NB4 (cell line): ENCODE data around the gene CD7.

ENCODE experiments used
- DNase-seq: peaks from one replicate; pipeline ENCODE4 v3.0.0; 2010; ENCODE audit warnings: low read depth
- H3K4me3 ChIP-seq: one replicate; pipeline ENCODE4 v1.5.1; 2011; ENCODE audit warnings: mild to moderate bottlenecking, low read depth, low read length, moderate library complexity
- MAX ChIP-seq: IDR thresholded peaks from 2 replicates; pipeline ENCODE4 v1.6.1; 2011; ENCODE audit warnings: low read depth, low read length
- MYC ChIP-seq: IDR thresholded peaks from 2 replicates; pipeline ENCODE4 v1.6.1; 2011; ENCODE audit warnings: low read depth, low read length
- POLR2A ChIP-seq: IDR thresholded peaks from 2 replicates; pipeline ENCODE4 v1.6.1; 2011; ENCODE audit warnings: mild to moderate bottlenecking; ENCODE audit not compliant: insufficient read length; ENCODE audit errors: extremely low read depth
- TF ChIP-seq, protein P1 (sequence below): IDR thresholded peaks from one replicate; pipeline ENCODE4 v1.5.1; 2012; ENCODE audit warnings: low read depth, low read length

The CD7 gene

DNA sequence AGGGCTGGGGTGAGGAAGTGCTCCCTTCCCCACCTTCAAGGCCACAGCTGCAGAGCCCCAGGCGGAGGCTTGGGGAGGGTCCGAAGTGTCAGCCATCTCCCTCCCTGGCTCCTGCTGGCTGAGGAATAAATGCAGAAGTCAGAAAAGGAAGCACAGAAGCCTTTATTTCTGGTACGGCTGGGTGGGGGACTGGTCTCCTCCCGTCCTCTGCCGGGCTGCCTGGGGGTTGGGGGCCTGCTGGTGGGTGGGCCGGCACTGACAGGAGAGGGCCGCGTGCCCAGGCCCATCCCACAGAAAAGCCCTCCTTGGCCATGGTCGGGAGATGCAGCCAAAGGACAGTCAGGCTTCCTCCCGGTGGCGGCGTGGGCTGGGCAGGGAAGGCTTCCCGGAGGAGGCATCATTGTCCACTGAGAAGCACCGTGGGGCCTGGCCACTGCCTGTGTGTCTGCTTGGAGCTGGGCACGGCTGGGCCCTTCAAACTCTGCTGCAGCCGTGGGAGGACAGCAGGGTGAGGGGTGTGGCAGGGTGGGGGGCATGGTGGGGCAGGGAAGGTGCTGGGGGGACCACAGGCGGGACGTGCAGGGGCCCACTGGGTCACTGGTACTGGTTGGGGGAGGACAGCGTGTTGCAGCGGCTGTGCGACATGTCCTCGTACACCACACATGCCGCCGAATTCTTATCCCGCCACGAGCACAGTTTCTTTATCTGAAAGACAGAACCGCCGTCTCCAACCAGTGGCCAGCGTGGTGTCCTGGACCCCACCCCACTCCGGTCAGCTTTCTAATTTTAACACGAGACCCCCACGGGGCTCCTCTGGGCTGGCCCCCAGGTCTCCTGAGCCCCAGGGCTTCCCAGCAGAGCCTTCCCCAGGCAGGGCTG lies 2.4 kb downstream of the CD7 start:
- H3K4me3 ChIP-seq: no peak overlapping the region
- DNase-seq: peak; percentile 54
- 0 out of 2 replicates have a peak, but pooled peaks have one; percentile 9 for TF ChIP-seq MYC
- TF ChIP-seq MAX: no peak
- TF ChIP-seq, protein P1, sequence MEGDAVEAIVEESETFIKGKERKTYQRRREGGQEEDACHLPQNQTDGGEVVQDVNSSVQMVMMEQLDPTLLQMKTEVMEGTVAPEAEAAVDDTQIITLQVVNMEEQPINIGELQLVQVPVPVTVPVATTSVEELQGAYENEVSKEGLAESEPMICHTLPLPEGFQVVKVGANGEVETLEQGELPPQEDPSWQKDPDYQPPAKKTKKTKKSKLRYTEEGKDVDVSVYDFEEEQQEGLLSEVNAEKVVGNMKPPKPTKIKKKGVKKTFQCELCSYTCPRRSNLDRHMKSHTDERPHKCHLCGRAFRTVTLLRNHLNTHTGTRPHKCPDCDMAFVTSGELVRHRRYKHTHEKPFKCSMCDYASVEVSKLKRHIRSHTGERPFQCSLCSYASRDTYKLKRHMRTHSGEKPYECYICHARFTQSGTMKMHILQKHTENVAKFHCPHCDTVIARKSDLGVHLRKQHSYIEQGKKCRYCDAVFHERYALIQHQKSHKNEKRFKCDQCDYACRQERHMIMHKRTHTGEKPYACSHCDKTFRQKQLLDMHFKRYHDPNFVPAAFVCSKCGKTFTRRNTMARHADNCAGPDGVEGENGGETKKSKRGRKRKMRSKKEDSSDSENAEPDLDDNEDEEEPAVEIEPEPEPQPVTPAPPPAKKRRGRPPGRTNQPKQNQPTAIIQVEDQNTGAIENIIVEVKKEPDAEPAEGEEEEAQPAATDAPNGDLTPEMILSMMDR: no peak
- no peak for TF ChIP-seq POLR2A

GRCh38 chr17:82314012-82314726 lies 3.2 kb downstream of the CD7 start:
- no peak overlapping the region for H3K4me3 ChIP-seq

GRCh38 chr17:82313195-82314011 lies 4.0 kb downstream of the CD7 start:
- DNase-seq: no peak
- TF ChIP-seq POLR2A (no peak), MAX (no peak), MYC (no peak)
- TF ChIP-seq, protein P1: no peak
- no peak overlapping the region for H3K4me3 ChIP-seq

More at GRCh38 chr17:82314012-82314726, 3.2 kb downstream of the CD7 start:
- DNase-seq: no peak
- no peak for TF ChIP-seq MAX
- no peak for TF ChIP-seq MYC
- TF ChIP-seq POLR2A: no peak
- TF ChIP-seq, protein P1: no peak

DNA sequence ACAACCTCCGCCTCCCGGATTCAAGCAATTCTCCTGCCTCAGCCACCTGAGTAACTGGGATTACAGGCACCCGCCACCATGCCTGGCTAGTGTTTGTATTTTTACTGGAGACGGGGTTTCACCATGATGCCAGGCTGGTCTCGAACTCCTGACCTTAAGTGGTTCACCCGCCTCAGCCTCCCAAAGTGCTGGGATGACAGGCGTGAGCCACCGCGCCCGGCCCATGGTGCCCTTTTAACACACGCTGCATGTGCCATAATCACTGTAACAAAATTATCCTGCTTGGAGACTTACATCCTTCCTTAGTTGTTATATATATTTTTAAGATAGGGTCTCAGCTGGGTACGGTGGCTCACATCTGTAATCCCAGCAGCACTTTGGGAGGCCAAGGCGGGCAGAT lies 5.4 kb downstream of the CD7 start:
- no peak overlapping the region for H3K4me3 ChIP-seq
- DNase-seq: no peak
- no peak for TF ChIP-seq POLR2A
- no peak for TF ChIP-seq MAX
- no peak for TF ChIP-seq MYC
- TF ChIP-seq, protein P1: no peak

DNA sequence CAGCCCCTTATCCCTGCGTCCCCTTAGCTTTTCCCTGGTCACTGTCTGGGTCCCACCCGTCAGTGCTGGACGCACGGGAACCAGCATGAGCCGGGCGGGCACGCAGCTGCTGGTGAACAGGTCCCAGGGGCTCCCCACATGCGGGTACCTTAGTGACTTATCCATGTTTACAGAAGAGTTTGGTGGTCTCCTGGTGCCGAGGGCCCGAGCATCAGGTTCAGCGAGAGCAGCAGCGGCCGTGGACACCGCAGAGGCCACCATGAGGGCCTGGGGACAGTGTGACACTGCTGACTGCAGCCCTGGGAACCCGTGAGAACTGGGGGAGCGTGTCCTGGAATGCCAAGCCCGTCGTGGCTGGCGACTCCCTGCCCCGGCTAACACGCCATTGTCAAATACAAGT lies 6.5 kb downstream of the CD7 start:
- no peak overlapping the region for H3K4me3 ChIP-seq

More for the DNA sequence above, 6.5 kb downstream of the CD7 start:
- TF ChIP-seq, protein P1: no peak
- TF ChIP-seq MYC (no peak), MAX (no peak), POLR2A (no peak)
- DNase-seq: no peak
